ENCODE data around the gene TECPR2.

The TECPR2 gene

DNA sequence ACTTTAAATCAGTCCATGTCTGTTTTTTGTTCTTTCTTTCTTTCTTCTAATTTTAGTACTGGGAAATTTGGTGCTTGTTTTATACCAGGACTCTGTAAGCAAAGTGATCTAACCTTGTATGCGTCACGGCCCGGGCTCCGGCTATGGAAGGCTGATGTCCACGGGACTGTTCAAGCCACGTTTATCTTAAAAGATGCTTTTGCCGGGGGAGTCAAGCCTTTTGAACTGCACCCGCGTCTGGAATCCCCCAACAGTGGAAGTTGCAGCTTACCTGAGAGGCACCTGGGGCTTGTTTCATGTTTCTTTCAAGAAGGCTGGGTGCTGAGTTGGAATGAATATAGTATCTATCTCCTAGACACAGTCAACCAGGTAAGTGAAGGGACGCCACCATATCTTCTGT is 62.2 kb downstream of the TECPR2 start:
- no peak for DNase-seq (ENCODE audit: low read depth in 1 of 2, low spot score in 1 of 2)

DNA sequence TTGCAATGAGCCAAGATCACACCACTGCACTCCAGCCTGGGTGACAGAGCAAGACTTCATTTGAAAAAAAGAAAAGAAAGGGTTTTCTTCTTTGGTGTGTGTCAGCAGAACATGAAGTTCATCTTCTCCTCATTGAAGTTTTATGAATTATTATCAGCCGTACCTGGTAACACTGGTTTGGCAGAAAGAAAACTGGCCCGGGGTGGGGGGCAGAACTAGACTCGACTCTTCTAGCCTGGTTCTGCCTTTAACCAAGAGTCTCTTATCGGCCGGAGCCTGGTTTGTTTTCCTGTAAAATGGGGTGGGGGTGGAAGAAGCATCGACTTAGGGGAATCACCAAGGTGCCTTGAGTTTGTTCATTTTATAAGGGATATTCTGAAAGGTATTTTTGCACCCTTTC is 64.1 kb downstream of the TECPR2 start:
- no peak for DNase-seq (ENCODE audit: low read depth in 1 of 2, low spot score in 1 of 2)

DNA sequence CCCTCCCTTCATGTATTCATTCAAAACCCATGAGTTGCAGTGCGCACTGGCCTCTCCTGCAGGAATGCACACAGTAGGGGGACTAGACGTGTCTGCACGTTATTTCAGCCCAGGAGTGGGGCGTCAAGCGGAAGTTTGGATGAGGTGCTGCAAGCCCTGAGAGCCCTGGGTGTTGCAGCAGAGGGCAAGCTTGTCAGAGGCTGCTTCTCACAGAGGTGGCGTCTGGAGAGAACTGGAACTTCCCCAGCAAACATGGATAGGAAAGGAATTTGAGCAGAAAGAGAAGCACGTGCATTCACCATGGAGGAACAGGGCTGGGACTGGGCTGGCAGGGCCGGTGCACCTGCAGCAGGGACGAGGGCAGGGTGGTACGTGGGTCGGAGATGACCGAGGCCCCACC is 64.9 kb downstream of the TECPR2 start:
- no peak for DNase-seq (ENCODE audit: low read depth in 1 of 2, low spot score in 1 of 2)

DNA sequence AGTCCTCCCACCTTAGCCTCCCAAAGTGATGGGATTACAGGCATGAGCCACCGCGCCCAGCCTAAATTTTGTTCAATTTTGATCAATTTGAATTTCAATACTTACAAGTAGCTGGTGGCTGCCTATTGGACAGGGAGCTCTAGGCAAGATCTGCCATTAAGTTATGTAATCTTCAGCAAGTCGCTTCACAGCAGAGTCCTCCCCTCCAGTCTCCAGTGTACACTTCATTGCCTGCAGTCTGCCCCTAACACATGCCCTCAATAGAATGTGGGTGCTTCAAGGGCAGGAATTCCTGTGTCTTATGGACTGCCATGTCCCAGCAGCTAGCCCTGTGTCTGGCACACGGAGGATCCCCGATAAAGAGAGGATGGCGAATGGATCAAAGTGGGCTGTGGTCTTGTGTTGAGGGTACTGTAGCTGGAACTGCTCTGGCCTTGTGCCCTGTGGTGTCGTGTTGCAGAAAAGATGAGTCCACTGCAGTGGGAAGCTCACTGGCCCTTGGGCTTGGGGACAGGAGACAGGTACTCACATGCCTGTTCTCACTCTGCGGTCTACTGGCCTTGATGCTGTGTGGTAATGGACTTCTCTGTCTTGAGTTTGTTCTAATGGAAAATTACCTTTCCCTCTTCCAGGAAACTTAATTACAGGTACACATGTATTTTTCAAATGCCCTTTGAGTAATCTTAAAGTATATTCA is 67.6 kb downstream of the TECPR2 start:
- DNase-seq (ENCODE audit: low read depth in 1 of 2, low spot score in 1 of 2), result no peak

DNA sequence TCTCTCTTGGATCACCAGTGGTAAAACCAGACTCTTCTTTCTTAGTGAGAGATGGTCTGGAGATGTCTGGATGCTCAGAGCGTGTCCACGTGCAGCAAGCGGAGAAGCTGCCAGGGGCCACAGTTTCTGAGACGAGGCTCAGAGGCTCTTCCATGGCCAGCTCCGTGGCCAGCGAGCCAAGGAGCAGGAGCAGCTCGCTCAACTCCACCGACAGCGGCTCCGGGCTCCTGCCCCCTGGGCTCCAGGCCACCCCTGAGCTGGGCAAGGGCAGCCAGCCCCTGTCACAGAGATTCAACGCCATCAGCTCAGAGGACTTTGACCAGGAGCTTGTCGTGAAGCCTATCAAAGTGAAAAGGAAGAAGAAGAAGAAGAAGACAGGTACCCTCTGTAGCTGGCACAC is 69.0 kb downstream of the TECPR2 start:
- no peak for DNase-seq (ENCODE audit: low read depth in 1 of 2, low spot score in 1 of 2)

DNA sequence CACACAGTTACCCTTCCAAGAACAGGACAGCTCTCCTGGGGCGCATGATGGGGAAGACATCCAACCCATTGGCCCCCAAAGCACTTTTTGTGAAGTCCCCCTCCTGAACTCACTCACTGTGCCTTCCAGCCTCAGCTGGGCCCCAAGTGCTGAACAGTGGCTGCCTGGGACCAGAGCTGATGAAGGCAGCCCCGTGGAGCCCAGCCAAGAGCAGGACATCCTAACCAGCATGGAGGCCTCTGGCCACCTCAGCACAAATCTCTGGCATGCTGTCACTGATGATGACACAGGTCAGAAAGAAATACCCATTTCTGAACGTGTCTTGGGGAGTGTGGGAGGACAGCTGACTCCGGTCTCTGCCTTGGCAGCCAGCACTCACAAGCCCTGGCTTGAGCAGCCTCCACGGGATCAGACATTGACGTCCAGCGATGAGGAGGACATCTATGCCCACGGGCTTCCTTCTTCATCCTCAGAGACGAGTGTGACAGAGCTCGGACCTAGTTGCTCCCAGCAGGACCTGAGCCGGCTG is 72.0 kb downstream of the TECPR2 start:
- DNase-seq (ENCODE audit: low read depth in 1 of 2, low spot score in 1 of 2), result no peak

DNA sequence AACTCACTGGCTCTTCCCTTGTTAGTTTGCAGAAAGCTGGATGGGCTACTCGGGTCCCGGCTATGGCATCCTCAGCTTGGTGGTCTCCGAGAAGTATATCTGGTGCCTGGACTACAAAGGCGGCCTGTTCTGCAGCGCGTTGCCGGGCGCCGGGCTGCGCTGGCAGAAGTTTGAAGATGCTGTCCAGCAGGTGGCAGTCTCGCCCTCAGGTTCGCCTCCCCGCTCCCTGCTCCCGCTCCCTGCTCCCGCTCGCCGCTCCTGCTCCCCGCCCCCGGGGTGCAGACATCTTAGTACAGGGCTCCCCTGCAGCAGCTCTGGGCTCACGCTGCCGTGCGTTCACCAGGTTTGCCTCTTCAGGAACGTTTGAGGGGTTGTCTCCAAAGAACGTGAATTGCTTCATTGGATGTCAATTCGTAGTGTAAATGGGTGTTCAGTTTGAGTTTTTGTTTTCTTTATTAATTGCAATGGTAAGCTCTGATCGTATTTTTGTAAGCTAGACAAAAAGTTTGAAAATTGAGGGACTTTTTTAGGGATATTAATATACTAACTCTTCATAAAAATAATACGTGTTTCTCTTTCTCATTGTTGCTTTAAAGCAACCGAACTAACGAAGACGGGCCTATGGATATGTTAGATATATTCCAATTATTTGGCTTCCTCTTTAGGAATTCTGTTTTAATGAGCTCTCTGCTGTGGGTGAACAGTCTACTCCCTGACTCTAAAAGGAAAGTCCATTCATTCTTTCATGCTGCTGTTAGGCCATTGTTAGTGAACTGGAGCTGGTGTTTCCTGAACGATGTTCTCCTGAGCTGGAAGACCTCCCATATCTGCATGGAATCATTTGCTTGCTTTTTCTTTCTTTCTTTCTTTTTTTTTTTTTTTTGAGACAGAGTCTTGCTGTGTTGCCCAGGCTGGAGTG is 75.5 kb downstream of the TECPR2 start:
- peak; percentile 15 to 22 for DNase-seq (ENCODE audit: low read depth in 1 of 2, low spot score in 1 of 2)

DNA sequence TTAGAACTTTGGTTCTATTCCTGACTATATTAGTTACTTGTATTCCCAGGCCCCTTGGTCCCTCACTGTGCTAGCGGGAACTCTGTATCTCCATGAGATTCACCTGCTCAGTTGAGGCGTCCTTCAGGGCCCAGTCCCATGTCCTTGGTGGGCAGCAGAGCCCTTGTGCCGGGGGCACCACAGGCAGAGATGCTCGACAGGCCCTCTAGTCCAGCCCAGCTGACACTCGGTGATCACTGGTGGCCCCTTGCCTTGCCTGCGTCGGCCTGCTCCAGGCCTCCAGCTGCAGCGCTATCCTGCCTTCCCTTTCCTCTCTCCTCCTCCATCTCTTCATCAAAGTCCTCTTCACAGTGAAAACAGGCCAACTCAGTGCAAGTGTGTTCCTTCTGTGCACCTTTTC is 76.8 kb downstream of the TECPR2 start:
- no peak for DNase-seq (ENCODE audit: low read depth in 1 of 2, low spot score in 1 of 2)

DNA sequence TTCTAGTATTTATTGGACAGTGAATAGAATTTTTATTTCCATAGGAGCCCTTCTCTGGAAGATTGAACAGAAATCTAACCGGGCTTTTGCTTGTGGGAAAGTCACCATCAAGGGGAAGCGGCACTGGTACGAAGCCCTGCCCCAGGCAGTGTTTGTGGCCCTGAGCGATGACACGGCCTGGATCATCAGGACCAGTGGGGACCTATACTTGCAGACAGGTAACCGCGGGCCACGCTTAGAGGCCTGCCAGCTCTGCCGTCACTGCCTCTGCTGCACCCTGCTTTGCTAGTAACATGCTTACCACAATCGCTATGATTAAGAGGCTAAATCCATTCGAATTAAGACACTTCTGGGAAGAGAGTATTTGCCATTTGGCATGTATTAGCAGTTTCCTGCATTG is 77.7 kb downstream of the TECPR2 start:
- no peak for DNase-seq (ENCODE audit: low read depth in 1 of 2, low spot score in 1 of 2)

DNA sequence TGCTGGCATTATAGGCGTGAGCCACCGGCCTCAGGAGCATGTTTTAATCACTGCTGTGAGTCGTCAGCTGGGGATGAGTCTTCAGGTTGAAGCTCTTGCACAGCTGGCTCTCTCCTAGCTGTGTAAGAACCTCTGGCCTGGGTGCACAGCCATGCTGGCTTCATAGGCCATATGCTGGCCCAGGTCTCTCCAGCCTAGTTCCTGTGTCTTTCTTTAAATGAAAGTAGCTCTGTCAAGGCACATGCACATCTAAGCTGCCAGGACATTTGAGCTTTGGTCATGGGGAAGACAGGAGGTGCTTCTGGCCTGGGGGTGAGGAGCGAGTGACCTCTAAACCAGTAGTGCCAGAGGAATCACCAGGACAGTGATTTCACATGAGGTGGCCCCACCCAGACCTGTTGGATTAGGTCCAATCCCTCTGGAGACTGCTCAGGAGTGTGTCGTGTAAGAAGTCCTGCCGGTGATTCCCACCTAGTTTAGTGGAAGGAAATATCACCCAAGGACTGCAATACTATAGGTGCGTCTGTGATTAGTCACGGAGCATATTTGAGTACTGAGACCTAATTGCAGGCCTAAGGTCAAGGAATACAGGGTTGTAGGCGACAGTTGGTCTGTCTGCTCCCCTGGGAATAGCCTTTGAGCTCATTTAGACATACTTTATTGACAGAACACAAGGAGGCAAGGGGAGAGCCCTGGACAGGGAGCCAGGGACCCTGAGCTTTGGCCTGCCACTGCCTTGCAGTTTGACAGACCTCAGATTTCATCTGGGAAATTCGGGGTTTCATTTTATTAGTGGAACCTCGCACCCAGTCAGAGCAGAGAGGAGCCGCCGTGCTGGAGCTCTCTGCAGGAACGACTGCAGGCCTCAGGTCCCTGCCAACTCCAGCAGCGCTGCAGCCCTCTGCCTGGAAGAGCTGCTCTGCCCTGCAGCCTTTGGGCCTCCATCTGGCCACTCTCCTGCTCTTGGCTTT is 79.8 kb downstream of the TECPR2 start:
- no peak for DNase-seq (ENCODE audit: low read depth in 1 of 2, low spot score in 1 of 2)

DNA sequence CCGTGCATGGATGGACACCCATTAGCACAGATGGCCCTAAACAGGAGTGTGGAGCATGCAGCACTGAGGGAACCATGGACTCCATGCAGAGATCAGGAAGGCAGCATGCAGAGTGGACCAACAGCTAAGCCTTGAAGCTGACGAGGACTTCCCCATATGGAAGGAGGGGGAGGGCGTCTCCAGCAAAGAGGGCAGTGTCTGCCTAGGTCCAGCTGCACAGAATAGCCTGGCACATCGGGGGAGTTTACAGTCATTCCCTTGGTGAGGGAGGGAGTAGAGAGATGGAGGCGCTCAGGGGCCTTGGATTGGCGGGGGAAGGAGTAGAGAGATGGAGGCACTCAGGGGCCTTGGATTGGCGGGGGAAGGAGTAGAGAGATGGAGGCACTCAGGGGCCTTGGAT is 82.3 kb downstream of the TECPR2 start:
- DNase-seq (ENCODE audit: low read depth in 1 of 2, low spot score in 1 of 2), result no peak

DNA sequence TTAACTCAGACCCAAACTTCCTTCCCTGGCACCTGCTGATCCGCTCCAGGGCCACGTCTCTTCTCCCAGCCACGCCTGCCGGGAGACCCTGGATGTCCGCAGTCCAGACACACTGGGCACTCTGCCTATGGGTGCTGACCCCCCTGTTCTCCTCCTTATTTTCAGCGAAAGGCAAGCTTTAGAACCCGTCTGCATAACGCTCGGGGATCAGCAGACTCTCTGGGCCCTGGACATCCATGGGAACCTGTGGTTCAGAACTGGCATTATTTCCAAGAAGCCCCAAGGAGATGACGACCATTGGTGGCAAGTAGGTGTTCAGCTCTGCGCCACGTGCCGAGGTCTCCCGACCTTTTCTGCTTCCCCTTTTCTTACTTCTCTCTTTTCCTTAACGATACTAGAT is 82.9 kb downstream of the TECPR2 start:
- DNase-seq (ENCODE audit: low read depth in 1 of 2, low spot score in 1 of 2), result no peak

DNA sequence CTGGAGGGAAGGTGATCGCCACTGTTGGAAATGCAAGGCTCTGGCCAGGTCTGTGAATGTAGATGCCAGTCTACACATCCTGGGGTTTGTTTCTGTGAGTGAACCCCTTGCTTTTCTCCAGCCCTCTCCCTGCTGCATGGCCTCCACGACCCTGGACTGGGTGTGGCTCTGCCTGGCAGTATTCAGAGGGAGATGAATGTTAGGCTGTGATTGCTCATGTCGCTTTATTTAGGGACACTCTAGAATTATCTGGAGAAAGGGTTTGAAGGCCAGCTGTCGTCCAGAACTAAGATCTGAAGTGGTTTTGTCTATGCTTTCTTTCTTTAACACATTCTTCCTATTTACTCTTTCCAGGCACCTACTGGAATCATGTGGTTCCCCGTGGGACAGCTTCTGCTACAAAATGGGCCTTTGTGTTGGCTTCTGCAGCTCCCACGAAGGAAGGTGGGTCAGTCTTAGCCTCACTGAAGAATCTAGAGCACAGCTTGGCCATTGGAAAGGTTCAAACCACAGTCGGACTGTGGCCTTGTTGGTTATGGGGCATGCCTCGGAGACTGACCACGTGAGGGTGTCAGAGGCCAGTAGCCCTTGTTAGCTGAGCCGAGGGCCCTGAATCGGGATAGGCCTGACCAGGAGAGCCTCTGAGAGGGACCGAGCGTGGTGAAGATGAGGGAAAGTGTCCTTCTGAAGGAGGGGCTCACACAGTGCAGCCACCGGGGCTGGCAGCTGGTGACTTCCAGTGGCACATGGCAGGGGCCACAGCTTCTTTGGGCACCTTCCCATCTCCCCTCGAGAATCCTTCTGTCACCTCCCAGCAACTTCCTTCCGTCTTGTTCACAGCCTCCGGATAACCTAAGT is 87.7 kb downstream of the TECPR2 start:
- DNase-seq (ENCODE audit: low read depth in 1 of 2, low spot score in 1 of 2), result no peak

DNA sequence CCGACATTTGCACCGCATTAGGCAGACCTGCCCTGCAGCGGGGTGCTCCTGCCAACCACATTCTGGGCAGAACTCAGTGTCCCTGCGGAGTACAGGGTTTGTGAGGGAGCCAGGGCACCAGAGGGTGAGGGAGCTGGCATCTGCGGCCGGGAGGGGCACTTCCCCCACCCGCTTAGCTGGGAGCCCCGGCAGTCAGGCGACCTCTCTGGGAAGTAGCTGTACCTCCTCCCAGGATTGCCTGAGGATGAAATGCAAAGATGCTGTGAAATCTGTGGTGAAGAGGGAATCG is 88.3 kb downstream of the TECPR2 start:
- no peak for DNase-seq (ENCODE audit: low read depth in 1 of 2, low spot score in 1 of 2)

DNA sequence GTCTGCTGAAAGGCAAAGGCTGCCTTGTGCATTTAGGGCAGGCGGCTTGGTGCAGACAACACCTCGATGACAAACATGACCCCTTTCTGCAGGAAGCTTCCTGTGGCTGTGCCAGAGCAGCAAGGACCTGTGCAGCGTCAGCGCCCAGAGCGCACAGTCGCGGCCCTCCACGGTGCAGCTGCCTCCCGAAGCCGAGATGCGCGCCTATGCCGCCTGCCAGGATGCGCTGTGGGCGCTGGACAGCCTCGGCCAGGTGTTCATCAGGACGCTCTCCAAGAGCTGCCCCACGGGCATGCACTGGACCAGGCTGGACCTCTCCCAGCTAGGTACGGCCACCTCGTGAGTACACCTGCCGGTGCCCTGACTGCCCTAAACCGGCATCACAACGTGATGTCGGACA is 89.6 kb downstream of the TECPR2 start:
- no peak for DNase-seq (ENCODE audit: low read depth in 1 of 2, low spot score in 1 of 2)

DNA sequence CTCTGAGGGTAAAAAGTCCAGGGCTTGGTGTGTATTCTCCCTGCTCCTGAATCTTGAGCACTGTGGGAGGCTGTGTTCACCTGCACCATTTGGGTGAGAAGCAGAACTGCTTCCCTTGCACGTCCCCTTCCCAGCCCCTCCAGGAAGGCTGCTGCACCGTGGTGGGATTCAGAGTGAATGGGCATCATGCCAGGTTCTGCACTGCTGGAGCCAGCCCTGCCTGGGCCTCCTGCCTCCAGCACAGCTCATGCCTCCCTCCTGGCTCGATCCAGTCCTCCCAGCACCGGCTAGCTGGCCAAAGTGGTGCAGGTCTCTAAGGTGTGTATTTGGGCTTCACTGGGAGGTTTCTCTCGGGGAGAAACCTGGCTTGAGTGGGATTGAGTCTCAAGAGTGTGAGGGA is 92.0 kb downstream of the TECPR2 start:
- DNase-seq (ENCODE audit: low read depth in 1 of 2, low spot score in 1 of 2), result no peak

DNA sequence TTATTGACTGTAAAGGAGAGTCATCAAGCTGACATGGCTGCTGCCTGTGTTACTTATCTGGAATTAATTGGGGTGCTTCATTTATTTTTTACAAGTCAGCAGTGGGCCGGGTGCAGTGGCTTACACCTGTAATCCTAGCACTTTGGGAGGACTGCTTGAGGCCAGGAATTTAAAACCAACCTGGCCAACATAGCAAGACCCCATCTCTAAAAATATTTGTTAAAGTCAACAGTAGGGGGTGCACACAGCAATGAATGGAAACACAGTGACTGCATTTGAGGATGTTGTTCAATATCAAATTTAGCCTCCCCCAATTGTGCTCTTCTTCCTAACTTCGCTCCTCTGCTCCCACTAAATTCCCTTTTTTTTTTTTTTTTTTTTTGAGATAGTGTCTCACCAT is 94.8 kb downstream of the TECPR2 start:
- no peak for DNase-seq (ENCODE audit: low read depth in 1 of 2, low spot score in 1 of 2)

DNA sequence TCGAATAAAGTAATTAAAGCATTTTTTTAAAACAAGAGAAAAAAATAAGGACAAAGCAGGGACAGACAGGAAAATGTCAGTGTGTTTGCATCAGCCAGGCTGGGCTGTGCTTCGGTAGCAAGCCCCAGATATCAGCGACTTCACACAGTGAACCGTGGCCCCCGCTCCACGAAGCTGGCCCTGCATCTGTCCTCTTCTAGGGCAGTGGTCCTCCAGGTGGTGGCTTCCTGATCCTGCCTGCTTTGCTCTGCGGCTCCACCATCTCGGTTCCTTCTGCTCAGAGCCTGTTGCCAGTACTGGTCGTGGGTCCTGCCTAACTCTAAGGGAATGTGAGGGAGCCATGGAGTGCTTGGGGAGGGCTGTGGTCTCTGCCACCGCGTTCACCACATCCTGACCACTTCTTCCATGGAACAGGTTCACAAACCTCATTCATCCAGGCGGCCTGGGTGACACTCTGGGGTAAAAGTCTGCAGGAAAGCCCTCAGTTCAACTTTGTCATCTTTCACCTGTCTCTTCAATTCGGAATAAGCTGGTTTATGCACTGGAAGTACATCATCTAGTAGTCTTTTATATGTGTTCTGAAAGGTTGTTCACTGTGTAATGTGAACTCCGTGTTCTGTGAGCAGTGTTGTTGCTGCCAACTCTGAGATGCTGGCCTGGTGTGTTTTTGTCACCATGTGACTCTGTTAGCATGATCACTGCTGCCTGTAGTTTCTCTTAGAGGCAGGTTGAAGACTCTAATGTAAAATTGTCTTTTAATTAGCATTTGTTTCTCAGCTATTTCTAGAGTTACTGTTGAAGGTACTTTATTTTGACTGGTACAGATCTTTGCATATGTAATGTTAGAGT is 99.0 kb downstream of the TECPR2 start:
- no peak for DNase-seq (ENCODE audit: low read depth in 1 of 2, low spot score in 1 of 2)

DNA sequence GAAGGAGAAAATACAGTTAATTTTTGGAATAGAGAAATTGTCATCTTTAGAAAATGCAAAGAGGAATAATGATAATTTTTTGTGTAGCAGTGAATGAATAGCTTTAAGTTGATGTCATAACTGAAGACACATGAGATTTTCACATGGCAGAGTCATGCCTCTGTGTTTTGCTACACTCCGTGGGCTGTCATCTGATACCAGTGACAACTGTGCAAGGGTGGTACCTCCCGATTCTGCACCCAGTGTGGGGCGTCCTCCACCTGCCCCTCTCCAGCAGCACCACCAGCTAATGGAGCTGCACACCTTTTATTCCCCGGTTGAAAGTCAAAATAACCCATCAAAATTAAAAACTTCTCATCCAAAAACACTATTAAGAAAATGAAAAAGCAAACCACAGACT is 99.7 kb downstream of the TECPR2 start:
- DNase-seq (ENCODE audit: low read depth in 1 of 2, low spot score in 1 of 2), result no peak

DNA sequence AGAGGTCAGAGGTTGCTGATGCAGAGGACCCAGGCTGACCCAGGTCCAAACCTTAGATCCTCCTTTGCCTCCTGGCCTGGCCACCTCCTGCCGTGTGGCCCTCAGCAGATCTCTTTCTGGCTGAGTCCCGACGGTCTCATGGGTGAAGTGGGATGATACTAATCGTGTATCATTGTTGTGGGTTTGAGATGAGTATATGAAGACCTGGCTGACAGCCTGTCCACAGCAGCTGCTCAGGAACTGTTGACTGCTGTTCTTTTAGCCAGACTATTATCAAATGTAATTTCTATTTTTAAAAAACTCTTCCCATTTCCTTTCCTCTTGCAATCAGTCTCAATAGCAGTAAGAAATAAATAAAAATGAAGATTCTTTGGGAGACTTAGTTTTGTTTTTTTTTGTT is 101.3 kb downstream of the TECPR2 start:
- DNase-seq (ENCODE audit: low read depth in 1 of 2, low spot score in 1 of 2), result no peak
